Stimulated activated naive B cell treated with anti-CD40 and anti-IgM and Interleukin-4, amounts not matched to agents 10 μg/mL and 1 μg/mL and 100 μg/mL, for 72 hours (primary cell): ENCODE data around the gene CLEC2D.
"Not testable (repeated sequence)": the region's sequence is repeated elsewhere in the genome, so short reads cannot be mapped to it uniquely, and the experiment has no call there.

ENCODE experiments used
- ATAC-seq, 2 donors: fragments of 150-1000 bp; cut with Tn5 transposase; replicated peaks; 2 replicates each; pipeline ENCODE4 v1.10.0; 2021; ENCODE audit warnings: moderate library complexity in 1 of 2
- DNase-seq: peaks from one replicate; pipeline ENCODE4 v3.0.0; 2021
- H3K27ac Mint-ChIP-seq: one replicate; pipeline ENCODE4 v1.8.0; 2022; ENCODE audit warnings: mild to moderate bottlenecking, mixed read lengths
- H3K27me3 Mint-ChIP-seq, 2 donors: one replicate each; pipeline ENCODE4 v1.8.0; 2022; ENCODE audit warnings: mixed read lengths in 2 of 2
- H3K36me3 Mint-ChIP-seq, 2 donors: one replicate each; pipeline ENCODE4 v1.8.0; 2022; ENCODE audit warnings: mixed read lengths in 2 of 2, mild to moderate bottlenecking in 1 of 2
- H3K4me1 Mint-ChIP-seq, 2 donors: one replicate each; pipeline ENCODE4 v1.8.0; 2022; ENCODE audit warnings: mixed read lengths in 2 of 2, mild to moderate bottlenecking in 1 of 2
- H3K4me3 Mint-ChIP-seq, 2 donors: one replicate each; pipeline ENCODE4 v1.8.0; 2022; ENCODE audit warnings: mild to moderate bottlenecking in 2 of 2, mixed read lengths in 2 of 2, moderate library complexity in 1 of 2
- H3K9me3 Mint-ChIP-seq, 2 donors: one replicate each; pipeline ENCODE4 v1.8.0; 2022; ENCODE audit warnings: mixed read lengths in 2 of 2, mild to moderate bottlenecking in 1 of 2

CLEC2D gene

GRCh38 chr12:9672340-9672739, 2.8 kb downstream of the CLEC2D start:
- Mint-ChIP-seq H3K4me1 (peaks cover 52 to 79% of the 10 kb centered on the region in 2 donors), H3K36me3 (peaks cover 72 to 74% of the 10 kb centered on the region in 2 donors), H3K27ac (peak overlapping the region; percentile 98), H3K4me3 (peak overlapping the region; percentile 83 to 88)
- H3K27me3 Mint-ChIP-seq, H3K9me3 Mint-ChIP-seq, DNase-seq, ATAC-seq: not testable (repeated sequence)

- H3K4me3 Mint-ChIP-seq, result peak overlapping the region; percentile 83 to 88
- DNase-seq, result peak; percentile 43
- peaks cover 49 to 78% of the 10 kb centered on the region in 2 donors for H3K4me1 Mint-ChIP-seq
- peaks cover 0 to 5% of the 10 kb centered on the region in 2 donors for H3K9me3 Mint-ChIP-seq
- peaks cover 79 to 86% of the 10 kb centered on the region in 2 donors for H3K36me3 Mint-ChIP-seq
- ATAC-seq, result peak; percentile 29 to 41
- H3K27me3 Mint-ChIP-seq, result peaks cover 0 to 4% of the 10 kb centered on the region in 2 donors
- peak overlapping the region; percentile 98 for H3K27ac Mint-ChIP-seq
Measured at GRCh38 chr12:9673404-9674225, 4.1 kb downstream of the CLEC2D start.

GRCh38 chr12:9674226-9674590, 4.7 kb downstream of the CLEC2D start:
- DNase-seq, result no peak
- peaks cover 47 to 76% of the 10 kb centered on the region in 2 donors for H3K4me1 Mint-ChIP-seq
- peak in 1 of 2 donors; percentile 2 for ATAC-seq

GRCh38 chr12:9682508-9682907, 13.0 kb downstream of the CLEC2D start:
- not testable (repeated sequence) for H3K27me3 Mint-ChIP-seq, DNase-seq, ATAC-seq
- peaks cover 15 to 17% of the 10 kb centered on the region in 2 donors for H3K9me3 Mint-ChIP-seq
- H3K4me1 Mint-ChIP-seq, result peaks cover 30 to 58% of the 10 kb centered on the region in 2 donors
- peak overlapping the region; percentile 32 to 58 for H3K4me3 Mint-ChIP-seq
- H3K27ac Mint-ChIP-seq, result peak overlapping the region; percentile 53
- peaks cover 65 to 88% of the 10 kb centered on the region in 2 donors for H3K36me3 Mint-ChIP-seq

More at GRCh38 chr12:9674226-9674590, 4.7 kb downstream of the CLEC2D start:
- Mint-ChIP-seq H3K9me3 (peaks cover 0 to 5% of the 10 kb centered on the region in 2 donors), H3K27me3 (peaks cover 0 to 4% of the 10 kb centered on the region in 2 donors), H3K27ac (peak overlapping the region; percentile 98), H3K4me3 (peak overlapping the region; percentile 83 to 88), H3K36me3 (peaks cover 80 to 89% of the 10 kb centered on the region in 2 donors)

GRCh38 chr12:9682949-9683348, 13.4 kb downstream of the CLEC2D start:
- Mint-ChIP-seq H3K4me3 (peak overlapping the region; percentile 32 to 58), H3K9me3 (peaks cover 15 to 17% of the 10 kb centered on the region in 2 donors), H3K27ac (peak overlapping the region; percentile 53), H3K4me1 (peaks cover 30 to 54% of the 10 kb centered on the region in 2 donors), H3K36me3 (peaks cover 61 to 84% of the 10 kb centered on the region in 2 donors)
- DNase-seq, H3K27me3 Mint-ChIP-seq, ATAC-seq: not testable (repeated sequence)

GRCh38 chr12:9685366-9685765, 15.9 kb downstream of the CLEC2D start:
- Mint-ChIP-seq H3K4me3 (peak overlapping the region in 1 of 2 donors; percentile 29), H3K27ac (peak overlapping the region; percentile 71), H3K4me1 (peaks cover 26 to 61% of the 10 kb centered on the region in 2 donors), H3K36me3 (peaks cover 58 to 82% of the 10 kb centered on the region in 2 donors)
- ATAC-seq, result peak; percentile 65 to 70
- not testable (repeated sequence) for H3K9me3 Mint-ChIP-seq, H3K27me3 Mint-ChIP-seq, DNase-seq

GRCh38 chr12:9685915-9686314, 16.4 kb downstream of the CLEC2D start:
- no peak overlapping the region for H3K4me3 Mint-ChIP-seq
- peaks cover 4 to 10% of the 10 kb centered on the region in 2 donors for H3K9me3 Mint-ChIP-seq
- H3K4me1 Mint-ChIP-seq, result peaks cover 26 to 62% of the 10 kb centered on the region in 2 donors
- H3K27me3 Mint-ChIP-seq, result no peaks in the 10 kb centered on the region
- ATAC-seq (peak; percentile 4 to 6), DNase-seq (no peak)
- H3K36me3 Mint-ChIP-seq, result peaks cover 57 to 82% of the 10 kb centered on the region in 2 donors
- peak overlapping the region; percentile 42 for H3K27ac Mint-ChIP-seq

- H3K36me3 Mint-ChIP-seq, result peaks cover 58 to 85% of the 10 kb centered on the region in 2 donors
- peaks cover 27 to 70% of the 10 kb centered on the region in 2 donors for H3K4me1 Mint-ChIP-seq
- H3K27me3 Mint-ChIP-seq, result no peaks in the 10 kb centered on the region
- ATAC-seq (peak in 1 of 2 donors; percentile 34), DNase-seq (no peak)
- peak overlapping the region; percentile 51 for H3K27ac Mint-ChIP-seq
- H3K9me3 Mint-ChIP-seq, result peaks cover 0 to 10% of the 10 kb centered on the region in 2 donors
- no peak overlapping the region for H3K4me3 Mint-ChIP-seq
Measured at GRCh38 chr12:9687228-9687627, 17.7 kb downstream of the CLEC2D start.

GRCh38 chr12:9692909-9693308, 23.4 kb downstream of the CLEC2D start:
- H3K27ac Mint-ChIP-seq, result peak overlapping the region; percentile 60
- ATAC-seq, result no peak
- H3K9me3 Mint-ChIP-seq, result peaks cover 7% of the 10 kb centered on the region in 2 donors

GRCh38 chr12:9694241-9694640, 24.7 kb downstream of the CLEC2D start:
- no peak overlapping the region for H3K4me3 Mint-ChIP-seq
- no peak for DNase-seq
- peaks cover 60 to 85% of the 10 kb centered on the region in 2 donors for H3K36me3 Mint-ChIP-seq
- no peak for ATAC-seq
- H3K27ac Mint-ChIP-seq, result peak overlapping the region; percentile 33
- H3K4me1 Mint-ChIP-seq, result peaks cover 25 to 69% of the 10 kb centered on the region in 2 donors
- H3K9me3 Mint-ChIP-seq, result peaks cover 7 to 9% of the 10 kb centered on the region in 2 donors
- no peaks in the 10 kb centered on the region for H3K27me3 Mint-ChIP-seq

More at GRCh38 chr12:9692909-9693308, 23.4 kb downstream of the CLEC2D start:
- peaks cover 61 to 84% of the 10 kb centered on the region in 2 donors for H3K36me3 Mint-ChIP-seq
- no peak for DNase-seq
- no peaks in the 10 kb centered on the region for H3K27me3 Mint-ChIP-seq
- H3K4me3 Mint-ChIP-seq, result peak overlapping the region in 1 of 2 donors; percentile 10
- H3K4me1 Mint-ChIP-seq, result peaks cover 18 to 63% of the 10 kb centered on the region in 2 donors

GRCh38 chr12:9695150-9695549, 25.6 kb downstream of the CLEC2D start:
- peak overlapping the region in 1 of 2 donors; percentile 17 for H3K4me3 Mint-ChIP-seq
- DNase-seq, H3K9me3 Mint-ChIP-seq, ATAC-seq, H3K27me3 Mint-ChIP-seq: not testable (repeated sequence)
- peaks cover 52 to 76% of the 10 kb centered on the region in 2 donors for H3K36me3 Mint-ChIP-seq
- H3K4me1 Mint-ChIP-seq, result peaks cover 23 to 71% of the 10 kb centered on the region in 2 donors
- H3K27ac Mint-ChIP-seq, result peak overlapping the region; percentile 93

GRCh38 chr12:9695661-9696060, 26.1 kb downstream of the CLEC2D start:
- DNase-seq, H3K9me3 Mint-ChIP-seq, ATAC-seq, H3K27me3 Mint-ChIP-seq: not testable (repeated sequence)
- Mint-ChIP-seq H3K27ac (peak overlapping the region; percentile 93), H3K4me1 (peaks cover 27 to 76% of the 10 kb centered on the region in 2 donors), H3K36me3 (peaks cover 52 to 77% of the 10 kb centered on the region in 2 donors), H3K4me3 (peak overlapping the region; percentile 7 to 17)

GRCh38 chr12:9697619-9698018, 28.1 kb downstream of the CLEC2D start:
- H3K4me3 Mint-ChIP-seq, result peak overlapping the region in 1 of 2 donors; percentile 2
- H3K4me1 Mint-ChIP-seq, result peaks cover 38 to 78% of the 10 kb centered on the region in 2 donors
- H3K27me3 Mint-ChIP-seq, result no peaks in the 10 kb centered on the region
- H3K9me3 Mint-ChIP-seq, result peaks cover 7 to 9% of the 10 kb centered on the region in 2 donors
- DNase-seq (no peak), ATAC-seq (peak; percentile 33 to 37)
- H3K36me3 Mint-ChIP-seq, result peaks cover 45 to 74% of the 10 kb centered on the region in 2 donors
- peak overlapping the region; percentile 3 for H3K27ac Mint-ChIP-seq

- Mint-ChIP-seq H3K27ac (peak overlapping the region; percentile 48), H3K4me1 (peaks cover 41 to 83% of the 10 kb centered on the region in 2 donors), H3K27me3 (no peaks in the 10 kb centered on the region), H3K9me3 (peaks cover 7 to 9% of the 10 kb centered on the region in 2 donors), H3K4me3 (peak overlapping the region; percentile 2 to 51), H3K36me3 (peaks cover 40 to 70% of the 10 kb centered on the region in 2 donors)
- ATAC-seq (peak in 1 of 2 donors; percentile 0), DNase-seq (no peak)
Measured at GRCh38 chr12:9698681-9699080, 29.2 kb downstream of the CLEC2D start.
